Measurements from ENCODE around the gene ATRN. TPM values are rescaled to one million over a fixed set of nuclear protein-coding genes. Genes with fewer than 3 reads are reported as not detected.

Gene ATRN
- polyA plus RNA-seq, 1 donor (not counting 4 experiments of a cell fraction or from before 2014, with no cell fraction given), result 49.9 TPM

DNA sequence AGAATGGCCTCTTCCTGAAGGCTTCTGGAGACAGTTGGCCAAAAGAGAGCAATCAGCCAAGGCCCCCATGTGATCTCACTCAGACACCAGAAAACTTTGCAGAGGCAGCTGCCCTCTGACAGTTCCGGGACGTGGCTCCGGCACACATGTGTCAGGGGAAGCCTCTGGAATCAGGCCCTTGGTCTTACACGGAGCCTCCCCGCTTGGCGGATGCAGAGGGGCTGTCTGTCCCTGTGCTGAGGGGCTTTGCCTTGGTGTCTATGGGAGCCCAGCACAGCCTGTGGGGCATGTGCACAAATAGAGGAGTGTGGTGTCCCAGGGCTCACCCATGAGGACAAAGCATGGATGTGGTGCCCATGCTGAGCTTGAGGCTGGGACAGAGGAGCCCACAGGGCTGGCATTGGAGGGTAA lies 227.8 kb downstream of the ATRN start:
- no peak overlapping the region for H3K4me3 ChIP-seq (ENCODE audit: control insufficient read depth in 2 of 3, extremely low read depth in 1 of 3, insufficient read depth in 2 of 3, low read depth in 1 of 3, low read length in 3 of 3)
- TF ChIP-seq, protein P1, sequence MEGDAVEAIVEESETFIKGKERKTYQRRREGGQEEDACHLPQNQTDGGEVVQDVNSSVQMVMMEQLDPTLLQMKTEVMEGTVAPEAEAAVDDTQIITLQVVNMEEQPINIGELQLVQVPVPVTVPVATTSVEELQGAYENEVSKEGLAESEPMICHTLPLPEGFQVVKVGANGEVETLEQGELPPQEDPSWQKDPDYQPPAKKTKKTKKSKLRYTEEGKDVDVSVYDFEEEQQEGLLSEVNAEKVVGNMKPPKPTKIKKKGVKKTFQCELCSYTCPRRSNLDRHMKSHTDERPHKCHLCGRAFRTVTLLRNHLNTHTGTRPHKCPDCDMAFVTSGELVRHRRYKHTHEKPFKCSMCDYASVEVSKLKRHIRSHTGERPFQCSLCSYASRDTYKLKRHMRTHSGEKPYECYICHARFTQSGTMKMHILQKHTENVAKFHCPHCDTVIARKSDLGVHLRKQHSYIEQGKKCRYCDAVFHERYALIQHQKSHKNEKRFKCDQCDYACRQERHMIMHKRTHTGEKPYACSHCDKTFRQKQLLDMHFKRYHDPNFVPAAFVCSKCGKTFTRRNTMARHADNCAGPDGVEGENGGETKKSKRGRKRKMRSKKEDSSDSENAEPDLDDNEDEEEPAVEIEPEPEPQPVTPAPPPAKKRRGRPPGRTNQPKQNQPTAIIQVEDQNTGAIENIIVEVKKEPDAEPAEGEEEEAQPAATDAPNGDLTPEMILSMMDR (optimal IDR thresholded peaks at IDR 0.05 in 1 of 3, IDR thresholded peaks at IDR 0.05 in 1 of 3, conservative IDR thresholded peaks at IDR 0.05 in 1 of 3; ENCODE audit: extremely low read depth in 1 of 3, insufficient read depth in 2 of 3, low read length in 3 of 3), result no peak
- no peak for TF ChIP-seq EZH2 (IDR thresholded peaks at IDR 0.05; ENCODE audit: low read length)
- H3K27ac ChIP-seq (ENCODE audit: control insufficient read depth, insufficient read depth, low read length), result no peak overlapping the region
- DNase-seq (ENCODE audit: low read depth, low spot score) (no peak), FAIRE-seq (no peak)
- peaks cover 4% of the 10 kb centered on the region for H3K27me3 ChIP-seq (ENCODE audit: control insufficient read depth, extremely low read depth, insufficient read depth, low read length)
- H3K79me2 ChIP-seq (ENCODE audit: control insufficient read depth, insufficient read depth, low read length), result no peaks in the 10 kb centered on the region
- no peak overlapping the region for H2AFZ ChIP-seq (ENCODE audit: control insufficient read depth, low read length)
- H3K36me3 ChIP-seq (ENCODE audit: control insufficient read depth in 2 of 2, extremely low read depth in 1 of 2, insufficient read depth in 2 of 2, low read length in 2 of 2), result no peaks in the 10 kb centered on the region
- H4K20me1 ChIP-seq (ENCODE audit: control insufficient read depth, extremely low read depth, insufficient read depth, low read length), result no peaks in the 10 kb centered on the region
- H3K4me2 ChIP-seq (ENCODE audit: control insufficient read depth, extremely low read depth, insufficient read depth, low read depth, low read length), result no peak overlapping the region
- dilution Hi-C loops (cut with MboI; ENCODE audit: extremely low pct_ligation_motif_present, low sequenced_read_pairs), result no loop called here
- no peaks in the 10 kb centered on the region for H3K4me1 ChIP-seq (ENCODE audit: control insufficient read depth, extremely low read depth, insufficient read depth, low read length)
- no peaks in the 10 kb centered on the region for H3K9me3 ChIP-seq (ENCODE audit: control insufficient read depth, low read depth, low read length)
- H3K9ac ChIP-seq (ENCODE audit: control insufficient read depth, extremely low read depth, insufficient read depth, low read length), result no peak overlapping the region
- no peaks in the 10 kb centered on the region for H3K9me1 ChIP-seq (ENCODE audit: control insufficient read depth, extremely low read depth, insufficient read depth, low read length)

DNA sequence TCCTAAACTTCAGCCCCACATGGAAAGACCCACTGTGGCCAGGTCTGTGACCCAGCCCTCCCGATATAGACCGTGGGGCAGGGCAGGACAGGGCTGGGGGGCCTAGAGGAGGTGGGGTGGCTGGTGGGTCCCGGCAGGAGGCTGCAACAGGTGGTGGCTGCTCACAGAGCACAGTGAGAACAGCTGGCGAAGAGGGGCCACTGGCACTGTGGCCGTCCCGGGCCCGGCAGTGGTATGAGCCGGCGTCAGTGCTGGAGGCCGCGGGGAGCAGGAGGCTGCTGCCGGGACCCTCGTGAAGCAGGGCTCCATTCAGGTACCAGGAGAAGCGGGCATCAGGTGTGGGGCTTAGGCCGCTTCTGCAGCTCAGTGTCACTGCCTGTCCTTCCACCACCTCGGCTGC lies 228.2 kb downstream of the ATRN start:
- DNase-seq (ENCODE audit: low read depth, low spot score), result no peak
- H3K9me3 ChIP-seq (ENCODE audit: control insufficient read depth, low read depth, low read length), result no peaks in the 10 kb centered on the region
- H3K27ac ChIP-seq (ENCODE audit: control insufficient read depth, insufficient read depth, low read length), result no peak overlapping the region
- FAIRE-seq, result no peak
- H3K4me3 ChIP-seq (ENCODE audit: control insufficient read depth in 2 of 3, extremely low read depth in 1 of 3, insufficient read depth in 2 of 3, low read depth in 1 of 3, low read length in 3 of 3), result no peak overlapping the region
- H2AFZ ChIP-seq (ENCODE audit: control insufficient read depth, low read length), result no peak overlapping the region
- no peak overlapping the region for H3K4me2 ChIP-seq (ENCODE audit: control insufficient read depth, extremely low read depth, insufficient read depth, low read depth, low read length)
- dilution Hi-C loops (cut with MboI; ENCODE audit: extremely low pct_ligation_motif_present, low sequenced_read_pairs), result no loop called here
- no peaks in the 10 kb centered on the region for H3K36me3 ChIP-seq (ENCODE audit: control insufficient read depth in 2 of 2, extremely low read depth in 1 of 2, insufficient read depth in 2 of 2, low read length in 2 of 2)
- no peak for TF ChIP-seq EZH2 (IDR thresholded peaks at IDR 0.05; ENCODE audit: low read length)
- TF ChIP-seq, protein P1 (optimal IDR thresholded peaks at IDR 0.05 in 1 of 3, IDR thresholded peaks at IDR 0.05 in 1 of 3, conservative IDR thresholded peaks at IDR 0.05 in 1 of 3; ENCODE audit: extremely low read depth in 1 of 3, insufficient read depth in 2 of 3, low read length in 3 of 3), result no peak
- peaks cover 4% of the 10 kb centered on the region for H3K27me3 ChIP-seq (ENCODE audit: control insufficient read depth, extremely low read depth, insufficient read depth, low read length)
- H3K79me2 ChIP-seq (ENCODE audit: control insufficient read depth, insufficient read depth, low read length), result no peaks in the 10 kb centered on the region
- H3K4me1 ChIP-seq (ENCODE audit: control insufficient read depth, extremely low read depth, insufficient read depth, low read length), result no peaks in the 10 kb centered on the region
- no peak overlapping the region for H3K9ac ChIP-seq (ENCODE audit: control insufficient read depth, extremely low read depth, insufficient read depth, low read length)
- no peaks in the 10 kb centered on the region for H4K20me1 ChIP-seq (ENCODE audit: control insufficient read depth, extremely low read depth, insufficient read depth, low read length)
- H3K9me1 ChIP-seq (ENCODE audit: control insufficient read depth, extremely low read depth, insufficient read depth, low read length), result no peaks in the 10 kb centered on the region

Small RNAs within 50 kb of the gene (small RNA-seq; reads per million reads assigned to genes)
- 0 reads per million in 3 experiments for gene AL353193.1 (ENCODE audit: insufficient read length in 3 of 3, low read depth in 3 of 3, low replicate concordance in 1 of 3)

Other genes starting within 250 kb of the ATRN start
- 3.9 to 5.0 TPM (median 4.7 TPM) in 3 replicates for gene SLC4A11, start 231.8 kb upstream of the ATRN start, polyA plus RNA-seq
- gene DNAAF9, start 63.3 kb upstream of the ATRN start, polyA plus RNA-seq, result 8.8 to 9.8 TPM (median 9.2 TPM) in 3 replicates
- not detected in 3 replicates for gene GFRA4, start 192.4 kb downstream of the ATRN start, polyA plus RNA-seq
- not detected in 3 replicates for gene ADAM33, start 211.0 kb downstream of the ATRN start, polyA plus RNA-seq
- not detected in 3 replicates for gene SIGLEC1, start 241.6 kb downstream of the ATRN start, polyA plus RNA-seq

All from keratinocyte (primary cell).